Endothelial cell of umbilical vein (primary cell): Measurements from ENCODE around the gene BLOC1S1. TPM values are rescaled to one million over a fixed set of nuclear protein-coding genes. Genes with fewer than 3 reads are reported as not detected.

Source experiments
- BruUV-seq: library from RNA; stranded (reverse); fragments of 400-500 nt; replicated peaks from 2 replicates; lab custom pipeline; 2021; lab: Mats Ljungman, UMichigan
- CTCF ChIA-PET: fragments of 300-600, 350-600 bp; sonication (Branson Sonifier 250); formaldehyde crosslinking; loops from one replicate; lab custom pipeline; 2021; ENCODE audit warnings: antibody characterized with exemption, inconsistent platforms; lab: Charles Lee
- POLR2A ChIA-PET: fragments of 300-600, 350-600 bp; sonication (Branson Sonifier 250); formaldehyde crosslinking; loops from one replicate; lab custom pipeline; 2021; ENCODE audit warnings: antibody characterized with exemption, inconsistent platforms; lab: Charles Lee
- DNase-seq: peaks from one replicate; pipeline ENCODE4 v3.0.0-alpha.2; 2011; ENCODE audit warnings: low read depth, low spot score
- FAIRE-seq: peaks from 2 replicates; lab custom pipeline; 2011; peaks lifted over from hg19 to GRCh38; lab: Jason Lieb, UNC
- H2AFZ ChIP-seq: 2 replicates; pipeline ENCODE4 v1.6.0; 2012; ENCODE audit warnings: low read depth, low read length, control low read depth, inconsistent platforms
- H3K27ac ChIP-seq: 2 replicates; pipeline ENCODE4 v1.5.1; 2011; ENCODE audit warnings: low read depth, mild to moderate bottlenecking, control low read depth, low read length, moderate library complexity; ENCODE audit not compliant: insufficient read depth
- H3K27me3 ChIP-seq, 2 experiments: 2 replicates each; pipeline versions ENCODE4 v1.6.0 to v1.6.1; 2011; ENCODE audit warnings: low read length in 2 of 2, mixed read lengths in 1 of 2; ENCODE audit not compliant: control insufficient read depth in 2 of 2, insufficient read depth in 2 of 2
- H3K36me3 ChIP-seq, 2 experiments: 2 replicates in 1 of 2; 3 replicates in 1 of 2; pipeline ENCODE4 v1.5.1; 2011; ENCODE audit warnings: low read length in 2 of 2, mild to moderate bottlenecking in 1 of 2, moderate library complexity in 1 of 2; ENCODE audit not compliant: control insufficient read depth in 2 of 2, insufficient read depth in 2 of 2; ENCODE audit errors: extremely low read depth in 1 of 2
- H3K4me1 ChIP-seq: 3 replicates; pipeline ENCODE4 v1.5.1; 2011; ENCODE audit warnings: mild to moderate bottlenecking, low read length; ENCODE audit not compliant: control insufficient read depth, insufficient read depth; ENCODE audit errors: extremely low read depth
- H3K4me2 ChIP-seq: 2 replicates; pipeline ENCODE4 v1.6.1; 2011; ENCODE audit warnings: low read length, control low read depth, mixed read lengths; ENCODE audit not compliant: insufficient read depth
- H3K4me3 ChIP-seq, 3 experiments: fragments of 200-600 bp in 1 of 3; sonication (generic), shearing (Covaris generic) in 1 of 3; replicated peaks in 1 of 3; 2 replicates each; pipeline ENCODE4 v1.5.1; 2011 to 2016; ENCODE audit warnings: control low read depth in 3 of 3, low read length in 3 of 3, mild to moderate bottlenecking in 2 of 3, inconsistent platforms in 1 of 3, low read depth in 1 of 3, moderate library complexity in 1 of 3; ENCODE audit not compliant: insufficient read depth in 1 of 3
- H3K79me2 ChIP-seq: 2 replicates; pipeline ENCODE4 v1.6.0; 2012; ENCODE audit warnings: low read length, inconsistent platforms; ENCODE audit not compliant: control insufficient read depth, insufficient read depth
- H3K9ac ChIP-seq: replicated peaks from 2 replicates; pipeline ENCODE3; 2011; ENCODE audit warnings: low read length, control low read depth; ENCODE audit not compliant: insufficient read depth; ENCODE audit errors: extremely low read depth
- H3K9me1 ChIP-seq: replicated peaks from 3 replicates; pipeline ENCODE4 v1.6.0; 2011; ENCODE audit warnings: mild to moderate bottlenecking, low read length; ENCODE audit not compliant: control insufficient read depth, insufficient read depth; ENCODE audit errors: extremely low read depth
- H3K9me3 ChIP-seq: replicated peaks from 2 replicates; pipeline ENCODE4 v1.5.1; 2012; ENCODE audit warnings: low read length, inconsistent platforms; ENCODE audit not compliant: control insufficient read depth, insufficient read depth
- H4K20me1 ChIP-seq: replicated peaks from 2 replicates; pipeline ENCODE3; 2011; ENCODE audit warnings: mild to moderate bottlenecking, low read length; ENCODE audit not compliant: control insufficient read depth, insufficient read depth; ENCODE audit errors: extremely low read depth
- EZH2 ChIP-seq: IDR thresholded peaks from 2 replicates; pipeline ENCODE4 v1.6.1; 2012; ENCODE audit warnings: borderline replicate concordance, low read depth, mild to moderate bottlenecking, moderate library complexity, low read length, inconsistent platforms; ENCODE audit not compliant: severe bottlenecking
- FOS ChIP-seq: IDR thresholded peaks from 2 replicates; pipeline ENCODE4 v1.6.1; 2011; ENCODE audit warnings: mild to moderate bottlenecking, low read length, moderate library complexity, borderline replicate concordance; ENCODE audit not compliant: insufficient read depth
- GATA2 ChIP-seq: IDR thresholded peaks from 2 replicates; pipeline ENCODE4 v1.7.0; 2011; ENCODE audit warnings: low read depth, mild to moderate bottlenecking, moderate library complexity, mixed read lengths, low read length; ENCODE audit not compliant: insufficient read length, insufficient read depth
- JUN ChIP-seq: IDR thresholded peaks from 2 replicates; pipeline ENCODE4 v1.6.1; 2011; ENCODE audit warnings: borderline replicate concordance, low read depth; ENCODE audit not compliant: insufficient read length, insufficient read depth
- MYC ChIP-seq: IDR thresholded peaks from one replicate; pipeline ENCODE4 v1.6.1; 2011; ENCODE audit warnings: mild to moderate bottlenecking, low read depth, low read length
- POLR2A ChIP-seq: IDR thresholded peaks from 2 replicates; pipeline ENCODE4 v1.6.1; 2012; ENCODE audit warnings: low read depth, mild to moderate bottlenecking, control low read depth, low read length
- POLR2AphosphoS5 ChIP-seq: IDR thresholded peaks from 2 replicates; pipeline ENCODE4 v1.6.1; 2012; ENCODE audit warnings: low read depth, mild to moderate bottlenecking, control low read depth, low read length, moderate library complexity; ENCODE audit not compliant: insufficient read depth
- dilution Hi-C: fragments of 300-500 bp; cut with MboI; formaldehyde crosslinking; loops from one replicate; pipeline ENCODE4 v1.15.0; 2019; ENCODE audit warnings: low sequenced_read_pairs; ENCODE audit not compliant: extremely low pct_ligation_motif_present
- intact Hi-C: fragments of 100-400 bp; cut with micrococcal nuclease; formaldehyde crosslinking; loops from one replicate; pipeline ENCODE4 v1.10.0; 2022
- polyA plus RNA-seq, 4 experiments: library from polyadenylated mRNA; depleted of rRNA in 3 of 4; stranded (reverse) in 3 of 4; unstranded in 1 of 4; fragments of >200 nt; gene quantifications; 2 replicates each; pipeline versions ENCODE4 v1.2.1 to v1.2.3, GENCODE V29; 2011 to 2012; ENCODE audit warnings: missing spikeins in 1 of 4
- total RNA-seq: library from RNA; stranded (reverse); gene quantifications from 2 replicates; pipeline ENCODE4 v1.2.3, GENCODE V29; 2021
- TF ChIP-seq, protein P1 (sequence below), 2 donors: IDR thresholded peaks; 1 replicate in 1 of 2; 2 replicates in 1 of 2; pipeline ENCODE4 v1.5.1; 2011; ENCODE audit warnings: low read length in 2 of 2, mild to moderate bottlenecking in 2 of 2, moderate library complexity in 2 of 2, control low read depth in 1 of 2, inconsistent platforms in 1 of 2, low read depth in 1 of 2; ENCODE audit not compliant: insufficient read depth in 1 of 2; ENCODE audit errors: extremely low read depth in 1 of 2
- TF ChIP-seq, protein P2 (sequence below): IDR thresholded peaks from 2 replicates; pipeline ENCODE4 v1.6.1; 2011; ENCODE audit not compliant: insufficient read depth, insufficient read length

The BLOC1S1 gene
- total and polyA plus RNA-seq, 2 donors (not counting 3 experiments of a cell fraction or from before 2014, with no cell fraction given): 84.1 to 192 TPM

- no peaks in the 10 kb centered on the region for H3K27me3 ChIP-seq
- H3K4me2 ChIP-seq: no peak overlapping the region
- dilution Hi-C loops (no loop called here), intact Hi-C loops (no loop called here)
- ChIA-PET POLR2A (no interaction called here), CTCF (interaction anchor here (0.6 to 2.8 kb wide), 4 partner anchors 8 to 282 kb away, joined by 3 to 15 read pairs (median 6); no protein-coding TSS in a partner anchor)
- H3K4me3 ChIP-seq: no peak overlapping the region
- H3K9ac ChIP-seq: no peak overlapping the region
- H3K36me3 ChIP-seq: peaks cover 0 to 8% of the 10 kb centered on the region in 2 experiments
- no peaks in the 10 kb centered on the region for H3K79me2 ChIP-seq
- no peak for FAIRE-seq
- peaks cover 9% of the 10 kb centered on the region for H3K4me1 ChIP-seq
- no peak for DNase-seq
- H4K20me1 ChIP-seq: no peaks in the 10 kb centered on the region
- no peaks in the 10 kb centered on the region for H3K9me3 ChIP-seq
- no peaks in the 10 kb centered on the region for H3K9me1 ChIP-seq
- H3K27ac ChIP-seq: no peak overlapping the region
- no TSS peak for BruUV-seq
- no peak overlapping the region for H2AFZ ChIP-seq
- TF ChIP-seq, protein P1, sequence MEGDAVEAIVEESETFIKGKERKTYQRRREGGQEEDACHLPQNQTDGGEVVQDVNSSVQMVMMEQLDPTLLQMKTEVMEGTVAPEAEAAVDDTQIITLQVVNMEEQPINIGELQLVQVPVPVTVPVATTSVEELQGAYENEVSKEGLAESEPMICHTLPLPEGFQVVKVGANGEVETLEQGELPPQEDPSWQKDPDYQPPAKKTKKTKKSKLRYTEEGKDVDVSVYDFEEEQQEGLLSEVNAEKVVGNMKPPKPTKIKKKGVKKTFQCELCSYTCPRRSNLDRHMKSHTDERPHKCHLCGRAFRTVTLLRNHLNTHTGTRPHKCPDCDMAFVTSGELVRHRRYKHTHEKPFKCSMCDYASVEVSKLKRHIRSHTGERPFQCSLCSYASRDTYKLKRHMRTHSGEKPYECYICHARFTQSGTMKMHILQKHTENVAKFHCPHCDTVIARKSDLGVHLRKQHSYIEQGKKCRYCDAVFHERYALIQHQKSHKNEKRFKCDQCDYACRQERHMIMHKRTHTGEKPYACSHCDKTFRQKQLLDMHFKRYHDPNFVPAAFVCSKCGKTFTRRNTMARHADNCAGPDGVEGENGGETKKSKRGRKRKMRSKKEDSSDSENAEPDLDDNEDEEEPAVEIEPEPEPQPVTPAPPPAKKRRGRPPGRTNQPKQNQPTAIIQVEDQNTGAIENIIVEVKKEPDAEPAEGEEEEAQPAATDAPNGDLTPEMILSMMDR (IDR thresholded peaks at IDR 0.05; ENCODE audit: extremely low read depth in 1 of 2, insufficient read depth in 1 of 2, low read depth in 1 of 2, low read length in 2 of 2): no peak
- no peak for TF ChIP-seq GATA2
- TF ChIP-seq MYC: no peak
- TF ChIP-seq EZH2: no peak
- TF ChIP-seq, protein P2, sequence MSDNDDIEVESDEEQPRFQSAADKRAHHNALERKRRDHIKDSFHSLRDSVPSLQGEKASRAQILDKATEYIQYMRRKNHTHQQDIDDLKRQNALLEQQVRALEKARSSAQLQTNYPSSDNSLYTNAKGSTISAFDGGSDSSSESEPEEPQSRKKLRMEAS: no peak
- no peak for TF ChIP-seq FOS
- no peak for TF ChIP-seq POLR2A
- TF ChIP-seq POLR2AphosphoS5: no peak
- no peak for TF ChIP-seq JUN
Measured at GRCh38 chr12:55746913-55747231, 31.0 kb downstream of the BLOC1S1 start.
